HL-60 (cell line): Measurements from ENCODE around the gene PTPRG.

Experiments used
- CTCF ChIP-seq: IDR thresholded peaks from one replicate; pipeline ENCODE4 v1.5.1; 2011; ENCODE audit warnings: low read length, control low read depth, inconsistent platforms; ENCODE audit not compliant: insufficient read depth
- GABPA ChIP-seq: IDR thresholded peaks from 2 replicates; pipeline ENCODE4 v1.6.1; 2012; ENCODE audit warnings: low read depth
- POLR2AphosphoS5 ChIP-seq: IDR thresholded peaks from 2 replicates; pipeline ENCODE4 v1.6.1; 2012; ENCODE audit warnings: low read depth
- REST ChIP-seq: IDR thresholded peaks from 2 replicates; pipeline ENCODE4 v1.6.1; 2012; ENCODE audit warnings: low read depth; ENCODE audit not compliant: insufficient replicate concordance

- TF ChIP-seq POLR2AphosphoS5 (no peak), CTCF (no peak), GABPA (no peak), REST (no peak)
These were observed 113.2 kb downstream of the PTPRG start for GRCh38 chr3:61674596-61674995.
